Loucy (cell line): ENCODE data around the gene C19orf25.

Source experiments
- H2AFZ ChIP-seq: fragments of 200-600 bp; sonication (generic); 2 replicates; pipeline ENCODE4 v1.6.0; 2016; ENCODE audit warnings: antibody characterized with exemption, mild to moderate bottlenecking, low read length, moderate library complexity
- H3F3A ChIP-seq: fragments of 200-600 bp; 2 replicates; pipeline ENCODE4 v1.6.0; 2016; ENCODE audit warnings: antibody characterized with exemption, low read depth, mild to moderate bottlenecking
- H3K27me3 ChIP-seq: fragments of 200-600 bp; sonication (generic); 2 replicates; pipeline ENCODE4 v1.6.1; 2014; ENCODE audit warnings: low read length, mild to moderate bottlenecking; ENCODE audit not compliant: insufficient read depth, poor library complexity, severe bottlenecking
- H3K36me3 ChIP-seq: fragments of 200-600 bp; sonication (generic); 2 replicates; pipeline ENCODE4 v1.6.1; 2016; ENCODE audit warnings: low read length; ENCODE audit not compliant: insufficient read depth
- H3K4me1 ChIP-seq: fragments of 200-600 bp; sonication (generic); 2 replicates; pipeline ENCODE4 v1.5.1; 2014; ENCODE audit warnings: low read length, mild to moderate bottlenecking; ENCODE audit not compliant: insufficient read depth, poor library complexity, severe bottlenecking
- H3K4me2 ChIP-seq: fragments of 200-600 bp; sonication (generic); 2 replicates; pipeline ENCODE4 v1.6.0; 2014; ENCODE audit warnings: antibody characterized with exemption, low read length, low read depth, mild to moderate bottlenecking; ENCODE audit not compliant: poor library complexity, severe bottlenecking
- H3K4me3 ChIP-seq: fragments of 200-600 bp; sonication (generic); 2 replicates; pipeline ENCODE4 v1.5.1; 2014; ENCODE audit warnings: low read length, mild to moderate bottlenecking, mixed read lengths; ENCODE audit not compliant: poor library complexity, severe bottlenecking
- H3K79me2 ChIP-seq: fragments of 200-600 bp; sonication (generic); 2 replicates; pipeline ENCODE4 v1.6.1; 2014; ENCODE audit warnings: low read length; ENCODE audit not compliant: insufficient read depth
- H3K9ac ChIP-seq: fragments of 200-600 bp; sonication (generic); 2 replicates; pipeline ENCODE4 v1.6.0; 2014; ENCODE audit warnings: mild to moderate bottlenecking, low read depth, low read length, moderate library complexity; ENCODE audit not compliant: poor library complexity, severe bottlenecking
- H3K9me2 ChIP-seq: fragments of 200-600 bp; sonication (generic); replicated peaks from 2 replicates; pipeline ENCODE4 v1.6.1; 2016; ENCODE audit warnings: low read depth, low read length, mixed read lengths
- H3K9me3 ChIP-seq: fragments of 200-600 bp; sonication (generic); 2 replicates; pipeline ENCODE4 v1.6.1; 2014; ENCODE audit warnings: mild to moderate bottlenecking, antibody characterized with exemption, low read length, low read depth; ENCODE audit not compliant: insufficient read depth
- H4K20me1 ChIP-seq: fragments of 200-600 bp; sonication (generic); 2 replicates; pipeline ENCODE4 v1.6.0; 2014; ENCODE audit warnings: antibody characterized with exemption, low read length, mild to moderate bottlenecking; ENCODE audit not compliant: insufficient read depth, poor library complexity, severe bottlenecking
- CTCF ChIP-seq: fragments of 200-600 bp; sonication (generic); conservative IDR thresholded peaks from 2 replicates; pipeline ENCODE4 v1.5.1; 2014; ENCODE audit warnings: mild to moderate bottlenecking, antibody characterized with exemption, low read length
- EZH2phosphoT487 ChIP-seq: fragments of 200-600 bp; IDR thresholded peaks from 2 replicates; pipeline ENCODE4 v1.6.1; 2018; ENCODE audit warnings: antibody characterized with exemption, mild to moderate bottlenecking, moderate library complexity, borderline replicate concordance

The C19orf25 gene

GRCh38 chr19:1424192-1424955 is 54.6 kb downstream of the C19orf25 start:
- no peak for TF ChIP-seq EZH2phosphoT487
- Histone ChIP-seq H3K4me1 (no peaks in the 10 kb centered on the region), H3K36me3 (peaks cover 95% of the 10 kb centered on the region; the same call in 1 of the 2 replicates), H3K4me3 (no peak overlapping the region), H3K27me3 (no peaks in the 10 kb centered on the region), H3K9me3 (no peaks in the 10 kb centered on the region), H3K79me2 (peaks cover 34% of the 10 kb centered on the region; the same call in 1 of the 2 replicates), H3K9ac (no peak overlapping the region), H2AFZ (no peak overlapping the region), H3K9me2 (no peaks in the 10 kb centered on the region), H4K20me1 (peaks cover 34% of the 10 kb centered on the region), H3F3A (0 out of 2 replicates have a peak, but pooled peaks cover 3% of the 10 kb centered on the region), H3K4me2 (no peak overlapping the region)

- no peak overlapping the region for H2AFZ ChIP-seq
- H3K4me2 ChIP-seq, result no peak overlapping the region
- H3K9me2 ChIP-seq, result no peaks in the 10 kb centered on the region
- TF ChIP-seq EZH2phosphoT487 (no peak), CTCF (no peak)
- H3K4me3 ChIP-seq, result no peak overlapping the region
- H3K9ac ChIP-seq, result no peak overlapping the region
- no peaks in the 10 kb centered on the region for H3K9me3 ChIP-seq
- H3K79me2 ChIP-seq, result peaks cover 42% of the 10 kb centered on the region
- H3K4me1 ChIP-seq, result no peaks in the 10 kb centered on the region
- H3F3A ChIP-seq, result 0 out of 2 replicates have a peak, but pooled peaks cover 3% of the 10 kb centered on the region
- no peaks in the 10 kb centered on the region for H3K27me3 ChIP-seq
- H3K36me3 ChIP-seq, result peaks cover 95% of the 10 kb centered on the region; the same call in 1 of the 2 replicates
- H4K20me1 ChIP-seq, result peaks cover 39% of the 10 kb centered on the region
These were observed 55.4 kb downstream of the C19orf25 start for GRCh38 chr19:1423436-1424191.
